ENCODE data around the gene PZP. TPM values are rescaled to one million over a fixed set of nuclear protein-coding genes. Genes with fewer than 3 reads are reported as not detected.

PZP gene
- total RNA-seq, result not detected

GRCh38 chr12:9208229-9208628 lies at the start of gene PZP:
TSS of gene PZP (minus strand) at chr12:9208395. CDS start at chr12:9208341, 54 bp downstream.

GRCh38 chr12:9115731-9116559 lies 92.2 kb downstream of the PZP start, which contains the start of gene A2M:
TSS of gene A2M (minus strand) at chr12:9115919. CDS start at chr12:9115849, 70 bp downstream.

Other genes starting within 250 kb of the PZP start
- gene KLRG1, start 218.8 kb downstream of the PZP start, total RNA-seq, result 1 to 10 TPM; 1.7 to 3.0 TPM
- 10 to 100 TPM in 1 of 2 donors, 1 to 10 TPM in 1; 7.6 to 29.6 TPM for gene A2M, start 92.5 kb downstream of the PZP start, total RNA-seq

All from melanocyte of skin (primary cell).